Astrocyte (in vitro differentiated cells and primary cell): ENCODE results near the gene CDC37L1. TPM values are rescaled to one million over a fixed set of nuclear protein-coding genes. Genes with fewer than 3 reads are reported as not detected.
"Not testable (repeated sequence)": the region's sequence is repeated elsewhere in the genome, so short reads cannot be mapped to it uniquely, and the experiment has no call there.

Experiments
- DNase-seq: peaks from one replicate; pipeline ENCODE4 v3.0.0-alpha.2; 2010; ENCODE audit warnings: low read depth
- FAIRE-seq: peaks from 2 replicates; lab custom pipeline; 2011; peaks lifted over from hg19 to GRCh38; lab: Jason Lieb, UNC
- H2AFZ ChIP-seq: 2 replicates; pipeline ENCODE4 v1.6.0; 2012; ENCODE audit warnings: low read depth, low read length, inconsistent platforms
- H3K27ac ChIP-seq: 2 replicates; pipeline ENCODE4 v1.5.1; 2011; ENCODE audit warnings: low read depth, low read length, inconsistent platforms
- H3K27me3 ChIP-seq: 2 replicates; pipeline ENCODE4 v1.6.0; 2011; ENCODE audit warnings: low read length, inconsistent platforms; ENCODE audit not compliant: insufficient read depth
- H3K36me3 ChIP-seq: 2 replicates; pipeline ENCODE4 v1.5.1; 2011; ENCODE audit warnings: low read length, inconsistent platforms; ENCODE audit not compliant: insufficient read depth
- H3K4me1 ChIP-seq: 2 replicates; pipeline ENCODE4 v1.5.1; 2011; ENCODE audit warnings: low read length, inconsistent platforms; ENCODE audit not compliant: insufficient read depth
- H3K4me2 ChIP-seq: 2 replicates; pipeline ENCODE4 v1.6.0; 2012; ENCODE audit warnings: low read length, inconsistent platforms
- H3K4me3 ChIP-seq: 2 replicates; pipeline ENCODE4 v1.5.1; 2011; ENCODE audit warnings: low read depth, mild to moderate bottlenecking, low read length, inconsistent platforms; ENCODE audit not compliant: insufficient read depth
- H3K79me2 ChIP-seq: 2 replicates; pipeline ENCODE4 v1.6.0; 2012; ENCODE audit warnings: mild to moderate bottlenecking, low read length, inconsistent platforms; ENCODE audit not compliant: insufficient read depth
- H3K9ac ChIP-seq: 2 replicates; pipeline ENCODE4 v1.6.0; 2012; ENCODE audit warnings: mild to moderate bottlenecking, low read length, inconsistent platforms
- H3K9me3 ChIP-seq: 2 replicates; pipeline ENCODE4 v1.5.1; 2012; ENCODE audit warnings: low read depth, mild to moderate bottlenecking, low read length, inconsistent platforms; ENCODE audit not compliant: insufficient read depth
- H4K20me1 ChIP-seq: 2 replicates; pipeline ENCODE4 v1.6.0; 2012; ENCODE audit warnings: low read length, inconsistent platforms; ENCODE audit not compliant: insufficient read depth
- H3K27ac Mint-ChIP-seq: one replicate; pipeline ENCODE4 v1.8.0; 2021; ENCODE audit warnings: mild to moderate bottlenecking, mixed read lengths; ENCODE audit not compliant: unreplicated experiment
- H3K27me3 Mint-ChIP-seq: one replicate; pipeline ENCODE4 v1.8.0; 2021; ENCODE audit warnings: low read depth, mixed read lengths; ENCODE audit not compliant: unreplicated experiment
- H3K36me3 Mint-ChIP-seq: one replicate; pipeline ENCODE4 v1.8.0; 2021; ENCODE audit warnings: low read depth, mixed read lengths; ENCODE audit not compliant: unreplicated experiment
- H3K4me1 Mint-ChIP-seq: one replicate; pipeline ENCODE4 v1.8.0; 2021; ENCODE audit warnings: low read depth, mixed read lengths; ENCODE audit not compliant: unreplicated experiment
- H3K4me3 Mint-ChIP-seq: one replicate; pipeline ENCODE4 v1.8.0; 2021; ENCODE audit warnings: mild to moderate bottlenecking, moderate library complexity, mixed read lengths; ENCODE audit not compliant: unreplicated experiment
- H3K9me3 Mint-ChIP-seq: one replicate; pipeline ENCODE4 v1.8.0; 2021; ENCODE audit warnings: mild to moderate bottlenecking, mixed read lengths; ENCODE audit not compliant: unreplicated experiment
- EZH2 ChIP-seq: IDR thresholded peaks from 2 replicates; pipeline ENCODE4 v1.6.1; 2012; ENCODE audit warnings: mild to moderate bottlenecking, low read length, inconsistent platforms; ENCODE audit not compliant: insufficient read depth
- total RNA-seq: library from RNA; stranded (reverse); gene quantifications from 2 replicates; pipeline ENCODE4 v1.2.1, GENCODE V29; 2021
- TF ChIP-seq, protein P1 (sequence below): IDR thresholded peaks from 2 replicates; pipeline ENCODE4 v1.5.1; 2011; ENCODE audit warnings: low read depth, mild to moderate bottlenecking, inconsistent platforms, low read length, moderate library complexity; ENCODE audit not compliant: insufficient read depth

CDC37L1 gene
- total RNA-seq, 1 donor from 2014 or later = 16.1 TPM

DNA sequence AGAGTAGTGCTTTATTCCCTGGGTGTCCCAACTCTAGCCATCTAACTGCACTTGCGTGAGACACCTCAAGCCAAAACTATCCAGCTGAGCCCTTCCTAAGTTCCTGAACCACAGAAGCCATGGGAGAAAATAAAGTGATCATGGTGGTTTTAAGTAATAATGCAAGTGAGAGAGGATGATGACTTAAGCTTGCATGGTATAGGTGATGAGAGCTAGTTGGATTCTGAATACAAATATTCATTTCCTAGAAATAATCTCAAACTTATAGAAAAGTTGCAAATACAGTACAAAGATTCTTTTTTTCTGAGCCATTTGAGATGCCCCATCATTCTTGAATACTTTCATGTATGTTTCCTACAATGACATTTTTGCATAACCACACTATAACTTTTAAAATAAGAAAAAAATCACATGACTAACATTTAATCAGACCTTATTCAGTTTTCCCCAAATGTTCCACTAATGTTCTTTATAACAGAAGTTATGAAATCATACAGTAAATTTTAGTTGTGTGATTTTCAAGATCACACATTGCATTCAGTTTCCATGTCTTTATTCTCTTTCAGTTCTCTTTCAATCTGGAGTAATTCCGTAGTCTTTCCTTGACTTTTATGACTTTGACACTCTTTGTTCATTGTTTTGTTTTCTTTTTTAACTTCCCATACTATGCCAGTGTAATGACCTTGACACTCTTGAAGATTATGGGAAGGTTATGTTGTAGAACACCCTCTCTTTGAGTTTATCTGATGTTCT lies 67.1 kb downstream of the CDC37L1 start:
- Histone ChIP-seq H3K4me1 (no peaks in the 10 kb centered on the region), H3K79me2 (no peaks in the 10 kb centered on the region), H3K4me2 (no peak overlapping the region), H3K9me3 (no peaks in the 10 kb centered on the region), H3K27me3 (no peaks in the 10 kb centered on the region), H2AFZ (no peak overlapping the region), H4K20me1 (no peaks in the 10 kb centered on the region), H3K36me3 (no peaks in the 10 kb centered on the region), H3K9ac (no peak overlapping the region), H3K4me3 (no peak overlapping the region), H3K27ac (no peak overlapping the region)
- no peak for TF ChIP-seq EZH2
- TF ChIP-seq, protein P1, sequence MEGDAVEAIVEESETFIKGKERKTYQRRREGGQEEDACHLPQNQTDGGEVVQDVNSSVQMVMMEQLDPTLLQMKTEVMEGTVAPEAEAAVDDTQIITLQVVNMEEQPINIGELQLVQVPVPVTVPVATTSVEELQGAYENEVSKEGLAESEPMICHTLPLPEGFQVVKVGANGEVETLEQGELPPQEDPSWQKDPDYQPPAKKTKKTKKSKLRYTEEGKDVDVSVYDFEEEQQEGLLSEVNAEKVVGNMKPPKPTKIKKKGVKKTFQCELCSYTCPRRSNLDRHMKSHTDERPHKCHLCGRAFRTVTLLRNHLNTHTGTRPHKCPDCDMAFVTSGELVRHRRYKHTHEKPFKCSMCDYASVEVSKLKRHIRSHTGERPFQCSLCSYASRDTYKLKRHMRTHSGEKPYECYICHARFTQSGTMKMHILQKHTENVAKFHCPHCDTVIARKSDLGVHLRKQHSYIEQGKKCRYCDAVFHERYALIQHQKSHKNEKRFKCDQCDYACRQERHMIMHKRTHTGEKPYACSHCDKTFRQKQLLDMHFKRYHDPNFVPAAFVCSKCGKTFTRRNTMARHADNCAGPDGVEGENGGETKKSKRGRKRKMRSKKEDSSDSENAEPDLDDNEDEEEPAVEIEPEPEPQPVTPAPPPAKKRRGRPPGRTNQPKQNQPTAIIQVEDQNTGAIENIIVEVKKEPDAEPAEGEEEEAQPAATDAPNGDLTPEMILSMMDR = no peak
- H3K4me1 Mint-ChIP-seq = peaks cover 13% of the 10 kb centered on the region
- no peak overlapping the region for H3K27ac Mint-ChIP-seq
- no peak overlapping the region for H3K4me3 Mint-ChIP-seq
- no peak for DNase-seq
- peaks cover 2% of the 10 kb centered on the region for H3K9me3 Mint-ChIP-seq
- FAIRE-seq = no peak
- H3K27me3 Mint-ChIP-seq = no peaks in the 10 kb centered on the region
- H3K36me3 Mint-ChIP-seq = no peaks in the 10 kb centered on the region

DNA sequence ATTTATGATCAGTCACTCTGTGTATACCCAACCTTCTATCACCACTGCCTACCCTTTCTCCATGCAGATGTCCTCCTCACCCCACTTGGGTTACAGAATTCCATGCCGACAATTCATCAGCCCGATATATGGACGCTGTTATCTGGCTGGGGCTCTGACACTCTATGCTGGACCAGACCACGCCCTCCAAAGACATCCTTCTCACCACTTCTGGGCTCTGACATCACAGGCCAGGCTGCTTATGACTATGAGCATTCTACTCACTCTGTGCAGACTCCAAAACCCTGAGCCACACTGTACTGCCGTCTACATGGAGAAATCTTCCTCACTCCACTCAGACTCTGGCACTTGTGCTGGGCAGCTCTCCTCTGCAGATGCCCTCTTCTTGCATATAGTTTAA lies 69.2 kb downstream of the CDC37L1 start:
- H3K79me2 ChIP-seq = no peaks in the 10 kb centered on the region
- Mint-ChIP-seq H3K4me1 (peaks cover 2% of the 10 kb centered on the region), H3K27me3 (peaks cover 2% of the 10 kb centered on the region), H3K36me3 (no peaks in the 10 kb centered on the region), H3K27ac (no peak overlapping the region), H3K9me3 (no peaks in the 10 kb centered on the region), H3K4me3 (no peak overlapping the region)
- H3K4me1 ChIP-seq = no peaks in the 10 kb centered on the region
- H3K9ac ChIP-seq = no peak overlapping the region
- TF ChIP-seq, protein P1 = no peak
- TF ChIP-seq EZH2 = no peak
- FAIRE-seq (no peak), DNase-seq (no peak)
- no peaks in the 10 kb centered on the region for H4K20me1 ChIP-seq
- no peaks in the 10 kb centered on the region for H3K27me3 ChIP-seq
- no peaks in the 10 kb centered on the region for H3K9me3 ChIP-seq
- H3K4me2 ChIP-seq = no peak overlapping the region
- no peaks in the 10 kb centered on the region for H3K36me3 ChIP-seq
- no peak overlapping the region for H3K4me3 ChIP-seq
- no peak overlapping the region for H3K27ac ChIP-seq
- no peak overlapping the region for H2AFZ ChIP-seq

DNA sequence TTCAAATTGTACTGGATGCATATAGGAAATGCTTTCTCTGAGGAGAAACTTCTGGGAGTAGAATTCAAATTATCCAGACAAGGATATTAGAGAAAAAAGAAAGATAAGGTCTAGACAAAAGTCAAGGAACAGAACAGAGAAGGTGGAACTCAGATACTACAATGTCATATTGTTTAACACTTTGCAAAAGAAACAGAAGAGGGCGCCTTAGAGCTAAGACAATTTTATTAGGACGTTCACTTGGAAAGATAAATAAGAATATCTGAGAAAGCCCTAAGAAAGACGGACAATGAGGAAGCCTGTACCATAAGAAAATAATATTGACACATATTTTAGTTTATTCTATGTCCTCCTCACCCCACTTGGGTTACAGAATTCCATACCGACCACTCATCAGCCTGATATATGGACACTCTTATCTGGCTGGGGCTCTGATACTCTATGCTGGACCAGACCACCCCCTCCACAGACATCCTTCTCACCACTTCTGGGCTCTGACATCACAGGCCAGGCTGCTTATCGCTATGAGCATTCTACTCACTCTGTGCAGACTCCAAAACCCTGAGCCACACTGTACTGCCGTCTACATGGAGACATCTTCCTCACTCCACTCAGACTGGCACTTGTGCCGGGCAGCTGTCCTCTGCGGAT lies 70.8 kb downstream of the CDC37L1 start:
- H3K4me3 ChIP-seq = no peak overlapping the region
- Mint-ChIP-seq H3K4me3 (no peak overlapping the region), H3K9me3 (no peaks in the 10 kb centered on the region), H3K27ac (no peak overlapping the region), H3K4me1 (peaks cover 3% of the 10 kb centered on the region), H3K27me3 (peaks cover 2% of the 10 kb centered on the region), H3K36me3 (no peaks in the 10 kb centered on the region)
- H4K20me1 ChIP-seq = no peaks in the 10 kb centered on the region
- no peaks in the 10 kb centered on the region for H3K36me3 ChIP-seq
- FAIRE-seq = no peak
- no peak overlapping the region for H3K4me2 ChIP-seq
- no peaks in the 10 kb centered on the region for H3K9me3 ChIP-seq
- peak; percentile 36 for DNase-seq
- H3K27ac ChIP-seq = no peak overlapping the region
- no peak overlapping the region for H3K9ac ChIP-seq
- no peaks in the 10 kb centered on the region for H3K79me2 ChIP-seq
- no peak overlapping the region for H2AFZ ChIP-seq
- H3K27me3 ChIP-seq = no peaks in the 10 kb centered on the region
- no peaks in the 10 kb centered on the region for H3K4me1 ChIP-seq
- TF ChIP-seq EZH2 = no peak
- TF ChIP-seq, protein P1 = peak; percentile 57

DNA sequence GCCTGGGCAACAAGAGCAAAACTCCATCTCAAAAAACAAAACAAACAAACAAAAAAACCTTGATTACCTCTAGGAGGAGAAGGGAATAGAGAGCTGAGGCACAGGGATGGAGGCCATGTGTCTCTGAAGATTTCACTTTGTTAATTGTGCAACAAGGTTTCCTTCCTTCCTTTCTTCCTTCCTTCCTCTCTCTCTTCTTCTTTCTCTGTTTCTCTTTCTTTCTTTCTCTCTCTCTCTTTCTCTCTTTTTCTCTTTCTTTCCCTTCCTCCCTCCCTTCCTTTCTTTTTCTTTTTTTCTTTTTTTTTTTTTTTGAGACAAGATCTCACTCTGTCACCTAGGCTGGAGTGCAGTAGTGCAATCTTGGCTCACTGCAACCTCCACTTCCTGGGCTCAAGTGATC lies 75.2 kb downstream of the CDC37L1 start:
- not testable (repeated sequence) for H3K27ac Mint-ChIP-seq, H3K36me3 ChIP-seq, H3K27me3 ChIP-seq, H3K9me3 ChIP-seq, H3K9ac ChIP-seq, H3K27ac ChIP-seq, H3K27me3 Mint-ChIP-seq, H3K36me3 Mint-ChIP-seq, H3K79me2 ChIP-seq, H4K20me1 ChIP-seq, H3K4me2 ChIP-seq, H3K4me1 ChIP-seq, H3K4me3 ChIP-seq, H3K9me3 Mint-ChIP-seq, H3K4me1 Mint-ChIP-seq, H2AFZ ChIP-seq, DNase-seq, H3K4me3 Mint-ChIP-seq, FAIRE-seq
